Activated CD4-positive, alpha-beta T cell treated with anti-CD3 and anti-CD28 coated beads, Interleukin-2, amount 10 ng/mL, durations not matched to agents 24 days and 14 days (primary cell): ENCODE measurements around the gene BOC. TPM values are rescaled to one million over a fixed set of nuclear protein-coding genes. Genes with fewer than 3 reads are reported as not detected.

Source experiments
- total RNA-seq: library from RNA; stranded (reverse); gene quantifications from 2 replicates; pipeline ENCODE4 v1.2.3, GENCODE V29; 2022

BOC gene
- total RNA-seq, 1 donor from 2014 or later: 1.4 TPM

Other genes with a start within 250 kb of the BOC start
- 3.8 TPM in 2 replicates for gene CD200R1, start 236.5 kb upstream of the BOC start, total RNA-seq
- gene GTPBP8, start 220.6 kb upstream of the BOC start, total RNA-seq: 18.4 and 18.9 TPM in 2 replicates
- 2.5 and 2.7 TPM in 2 replicates for gene CFAP44, start 229.9 kb downstream of the BOC start, total RNA-seq